ENCODE data around the gene TCAP.

The TCAP gene

DNA sequence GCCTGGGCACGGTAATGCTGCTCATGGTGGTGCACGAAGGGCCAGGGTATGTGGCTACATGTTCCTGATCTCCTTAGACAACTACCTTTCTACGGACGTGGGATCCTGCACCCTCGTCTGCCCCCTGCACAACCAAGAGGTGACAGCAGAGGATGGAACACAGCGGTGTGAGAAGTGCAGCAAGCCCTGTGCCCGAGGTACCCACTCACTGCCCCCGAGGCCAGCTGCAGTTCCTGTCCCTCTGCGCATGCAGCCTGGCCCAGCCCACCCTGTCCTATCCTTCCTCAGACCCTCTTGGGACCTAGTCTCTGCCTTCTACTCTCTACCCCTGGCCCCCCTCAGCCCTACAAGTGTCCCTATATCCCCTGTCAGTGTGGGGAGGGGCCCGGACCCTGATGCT lies 46.7 kb downstream of the TCAP start:
- DNase-seq: no peak
- no peaks in the 10 kb centered on the region for H3K27me3 ChIP-seq (ENCODE audit: insufficient read depth, low read depth, severe bottlenecking)
- no peak overlapping the region for H3K27ac ChIP-seq
- H3K9me3 ChIP-seq (ENCODE audit: severe bottlenecking): no peaks in the 10 kb centered on the region
- no peak for TF ChIP-seq CTCF (IDR thresholded peaks at IDR 0.05; ENCODE audit: low read depth, low read length)
- H3K4me3 ChIP-seq (ENCODE audit: low read depth, low read length): no peak overlapping the region
- H3K36me3 ChIP-seq: peaks cover 3% of the 10 kb centered on the region; the same call in 1 of the 2 replicates

DNA sequence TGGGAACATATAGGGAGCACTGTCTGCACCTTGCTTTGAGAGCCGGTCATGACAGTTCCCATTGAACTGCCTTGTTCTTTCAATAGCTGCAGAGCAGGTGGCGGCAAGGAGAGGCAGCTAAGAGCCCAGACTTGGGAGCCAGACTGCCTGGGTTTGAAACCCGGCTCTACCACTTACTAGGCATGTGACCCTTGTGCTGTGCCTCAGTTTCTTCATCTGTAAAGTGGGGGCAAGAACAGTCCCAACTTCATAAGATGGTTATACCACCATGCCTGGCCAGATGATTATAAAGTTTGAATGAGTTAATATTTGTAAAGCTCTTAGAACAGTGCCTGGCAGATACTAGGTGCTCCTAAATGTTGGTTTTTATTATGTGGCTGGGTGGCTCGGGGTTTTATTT lies 49.1 kb downstream of the TCAP start:
- DNase-seq: no peak
- H3K36me3 ChIP-seq: no peaks in the 10 kb centered on the region
- H3K4me3 ChIP-seq (ENCODE audit: low read depth, low read length): no peak overlapping the region
- H3K9me3 ChIP-seq (ENCODE audit: severe bottlenecking): no peaks in the 10 kb centered on the region
- no peaks in the 10 kb centered on the region for H3K27me3 ChIP-seq (ENCODE audit: insufficient read depth, low read depth, severe bottlenecking)
- no peak overlapping the region for H3K27ac ChIP-seq
- no peak for TF ChIP-seq CTCF (IDR thresholded peaks at IDR 0.05; ENCODE audit: low read depth, low read length)

DNA sequence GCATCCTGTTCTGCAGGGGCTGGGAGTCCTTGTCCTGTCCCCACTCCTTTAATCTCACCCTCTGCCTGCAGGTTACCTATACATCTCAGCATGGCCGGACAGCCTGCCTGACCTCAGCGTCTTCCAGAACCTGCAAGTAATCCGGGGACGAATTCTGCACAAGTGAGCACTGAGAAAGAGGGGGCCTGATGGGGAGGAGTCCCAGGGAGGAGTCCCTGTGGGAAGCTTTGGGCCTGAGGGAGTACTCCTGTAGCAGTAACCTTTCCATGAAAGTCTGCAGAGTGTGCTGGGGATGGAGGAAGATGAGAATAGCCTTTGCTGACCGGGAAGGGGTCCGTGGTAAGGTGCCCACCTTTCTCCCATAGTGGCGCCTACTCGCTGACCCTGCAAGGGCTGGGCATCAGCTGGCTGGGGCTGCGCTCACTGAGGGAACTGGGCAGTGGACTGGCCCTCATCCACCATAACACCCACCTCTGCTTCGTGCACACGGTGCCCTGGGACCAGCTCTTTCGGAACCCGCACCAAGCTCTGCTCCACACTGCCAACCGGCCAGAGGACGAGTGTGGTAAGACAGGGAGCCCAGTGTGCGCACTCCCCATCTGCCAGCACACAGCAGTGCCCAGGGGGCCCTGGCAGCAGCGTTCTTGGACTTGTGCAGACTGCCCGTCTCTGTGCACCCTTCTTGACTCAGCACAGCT lies 50.4 kb downstream of the TCAP start:
- DNase-seq: no peak
- H3K27ac ChIP-seq: no peak overlapping the region
- TF ChIP-seq CTCF (IDR thresholded peaks at IDR 0.05; ENCODE audit: low read depth, low read length): no peak
- H3K36me3 ChIP-seq: no peaks in the 10 kb centered on the region
- no peak overlapping the region for H3K4me3 ChIP-seq (ENCODE audit: low read depth, low read length)
- no peaks in the 10 kb centered on the region for H3K27me3 ChIP-seq (ENCODE audit: insufficient read depth, low read depth, severe bottlenecking)
- H3K9me3 ChIP-seq (ENCODE audit: severe bottlenecking): no peaks in the 10 kb centered on the region
